Breast epithelium (tissue), 4 donors: ENCODE data around the gene ABI3BP. TPM values are rescaled to one million over a fixed set of nuclear protein-coding genes. Genes with fewer than 3 reads are reported as not detected.

ENCODE experiments used
- DNase-seq, 2 donors: peaks; one replicate each; pipeline ENCODE4 v3.0.0-alpha.2; 2019; ENCODE audit warnings: low spot score in 2 of 2
- H3K27ac ChIP-seq, 2 donors: fragments of 200-600 bp; sonication (generic) in 1 of 2; one replicate each; pipeline ENCODE4 v1.5.1; 2016 to 2019; ENCODE audit warnings: mild to moderate bottlenecking in 1 of 2
- H3K27me3 ChIP-seq, 2 donors: fragments of 200-600 bp; sonication (generic) in 1 of 2; one replicate each; pipeline versions ENCODE4 v1.5.1 to v1.6.0; 2017 to 2019; ENCODE audit warnings: control low read depth in 1 of 2, mild to moderate bottlenecking in 1 of 2
- H3K36me3 ChIP-seq: fragments of 200-600 bp; one replicate; pipeline ENCODE4 v1.5.1; 2019
- H3K4me1 ChIP-seq, 2 donors: fragments of 200-600 bp; sonication (generic); one replicate each; pipeline ENCODE4 v1.5.1; 2016 to 2019; ENCODE audit warnings: control low read depth in 1 of 2
- H3K4me3 ChIP-seq, 3 donors: fragments of 200-600 bp; sonication (generic); 1 replicate in 2 of 3; 2 replicates in 1 of 3; pipeline ENCODE4 v1.5.1; 2016 to 2019; ENCODE audit warnings: mild to moderate bottlenecking in 3 of 3, moderate library complexity in 2 of 3
- H3K9me3 ChIP-seq, 2 donors: fragments of 200-600 bp; sonication (generic) in 1 of 2; one replicate each; pipeline ENCODE4 v1.5.1; 2016 to 2019; ENCODE audit warnings: control low read depth in 1 of 2
- POLR2A ChIP-seq: fragments of 450-650 bp; IDR thresholded peaks from one replicate; pipeline ENCODE4 v1.6.1; 2016; ENCODE audit warnings: antibody characterized with exemption, mild to moderate bottlenecking, moderate library complexity
- POLR2AphosphoS5 ChIP-seq, 3 donors: sonication (generic); formaldehyde crosslinking; IDR thresholded peaks; one replicate each; pipeline ENCODE4 v1.6.1; 2017; ENCODE audit warnings: antibody characterized with exemption in 3 of 3
- intact Hi-C: fragments of 100-400 bp; cut with DNase I; formaldehyde crosslinking; loops from one replicate; pipeline ENCODE4 v1.15.1; 2023; ENCODE audit warnings: low total_unique reads
- total RNA-seq, 3 donors: library from RNA; depleted of rRNA; stranded (reverse); fragments of >200 nt; gene quantifications; one replicate each; pipeline ENCODE4 v1.1.0, GENCODE V29; 2016
- TF ChIP-seq, protein P1 (sequence below), 3 donors: fragments of 450-650 bp; IDR thresholded peaks; one replicate each; pipeline ENCODE4 v1.5.1; 2016 to 2017; ENCODE audit warnings: antibody characterized with exemption in 3 of 3, mild to moderate bottlenecking in 3 of 3, moderate library complexity in 3 of 3

Gene ABI3BP
- total RNA-seq, 3 donors from 2014 or later, result 17.4 to 170 (median 41.1) TPM

DNA sequence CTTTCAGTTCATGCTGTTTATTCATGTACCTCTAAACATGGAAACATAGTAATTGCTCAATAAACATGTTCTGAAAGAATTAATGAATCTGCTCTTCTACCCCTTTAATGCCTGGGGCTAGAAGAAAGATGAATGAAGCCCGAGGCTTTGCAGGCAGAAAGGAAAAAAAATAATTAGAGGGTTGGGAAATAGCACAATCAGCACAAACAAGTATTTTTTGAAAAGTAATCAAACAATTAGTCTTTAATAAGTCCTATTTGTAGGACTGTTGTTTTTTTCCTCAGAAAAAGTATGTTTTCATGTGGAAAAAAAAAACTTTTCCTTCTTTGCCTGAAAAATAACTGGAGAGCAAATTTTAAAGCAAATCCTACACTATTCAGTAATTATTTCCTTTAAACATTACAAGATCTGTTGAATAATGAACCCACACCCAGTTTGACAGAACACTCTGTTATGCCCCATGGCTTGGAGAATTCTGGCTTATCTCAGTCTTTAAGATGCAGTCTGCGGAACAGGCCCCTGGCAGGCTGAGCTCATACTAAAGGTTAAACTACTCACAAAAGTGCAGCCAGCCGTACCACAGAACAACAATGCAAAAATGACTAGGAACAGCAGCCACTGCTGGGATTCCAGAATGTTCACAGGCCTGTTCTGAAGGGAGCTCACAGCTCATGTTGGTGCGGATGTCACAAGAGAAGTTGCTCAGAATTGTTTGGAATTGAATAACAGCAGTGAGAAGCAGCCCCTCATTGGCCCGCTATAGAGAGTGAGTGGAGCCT is 79.2 kb downstream of the ABI3BP start:
- Histone ChIP-seq H3K27me3 (no peaks in the 10 kb centered on the region), H3K4me3 (no peak overlapping the region), H3K4me1 (no peaks in the 10 kb centered on the region), H3K9me3 (no peaks in the 10 kb centered on the region), H3K36me3 (no peaks in the 10 kb centered on the region), H3K27ac (no peak overlapping the region)
- no peak for DNase-seq
- TF ChIP-seq POLR2AphosphoS5 (IDR thresholded peaks at IDR 0.05), result no peak
- intact Hi-C loops, result loop anchor here (5.0 kb wide), 1 partner anchor 698 kb away; no protein-coding TSS in a partner anchor

- no peaks in the 10 kb centered on the region for H3K27me3 ChIP-seq
- no peaks in the 10 kb centered on the region for H3K4me1 ChIP-seq
- DNase-seq, result no peak
- H3K9me3 ChIP-seq, result no peaks in the 10 kb centered on the region
- no peaks in the 10 kb centered on the region for H3K36me3 ChIP-seq
- H3K4me3 ChIP-seq, result no peak overlapping the region
- intact Hi-C loops, result loop anchor here (5.0 kb wide), 1 partner anchor 699 kb away; no protein-coding TSS in a partner anchor
- TF ChIP-seq POLR2A, result no peak
- TF ChIP-seq, protein P1, sequence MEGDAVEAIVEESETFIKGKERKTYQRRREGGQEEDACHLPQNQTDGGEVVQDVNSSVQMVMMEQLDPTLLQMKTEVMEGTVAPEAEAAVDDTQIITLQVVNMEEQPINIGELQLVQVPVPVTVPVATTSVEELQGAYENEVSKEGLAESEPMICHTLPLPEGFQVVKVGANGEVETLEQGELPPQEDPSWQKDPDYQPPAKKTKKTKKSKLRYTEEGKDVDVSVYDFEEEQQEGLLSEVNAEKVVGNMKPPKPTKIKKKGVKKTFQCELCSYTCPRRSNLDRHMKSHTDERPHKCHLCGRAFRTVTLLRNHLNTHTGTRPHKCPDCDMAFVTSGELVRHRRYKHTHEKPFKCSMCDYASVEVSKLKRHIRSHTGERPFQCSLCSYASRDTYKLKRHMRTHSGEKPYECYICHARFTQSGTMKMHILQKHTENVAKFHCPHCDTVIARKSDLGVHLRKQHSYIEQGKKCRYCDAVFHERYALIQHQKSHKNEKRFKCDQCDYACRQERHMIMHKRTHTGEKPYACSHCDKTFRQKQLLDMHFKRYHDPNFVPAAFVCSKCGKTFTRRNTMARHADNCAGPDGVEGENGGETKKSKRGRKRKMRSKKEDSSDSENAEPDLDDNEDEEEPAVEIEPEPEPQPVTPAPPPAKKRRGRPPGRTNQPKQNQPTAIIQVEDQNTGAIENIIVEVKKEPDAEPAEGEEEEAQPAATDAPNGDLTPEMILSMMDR (IDR thresholded peaks at IDR 0.05), result no peak
- TF ChIP-seq POLR2AphosphoS5 (IDR thresholded peaks at IDR 0.05), result no peak
- H3K27ac ChIP-seq, result no peak overlapping the region
Observed at GRCh38 chr3:100912976-100913545, 80.2 kb downstream of the ABI3BP start.

DNA sequence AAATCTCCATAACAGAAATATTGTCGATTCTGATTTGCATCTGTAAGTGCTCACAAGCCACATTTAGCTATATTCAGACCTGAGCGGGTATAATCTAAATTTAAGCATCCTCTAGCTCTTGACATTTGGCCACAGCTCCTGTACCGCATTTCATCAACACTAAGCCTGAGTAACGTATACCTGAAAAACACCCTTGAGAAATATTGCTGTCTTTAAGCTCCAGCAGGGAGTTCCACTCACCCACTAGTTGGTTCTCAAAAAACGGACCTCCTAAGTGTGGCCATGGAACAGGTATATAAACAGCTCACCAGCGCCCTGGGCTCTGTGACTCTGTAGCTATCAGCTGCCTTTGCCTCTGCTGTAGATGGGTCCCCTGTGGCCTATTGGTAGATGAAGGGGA is 80.7 kb downstream of the ABI3BP start:
- no peak for DNase-seq
- intact Hi-C loops, result loop anchor here (5.0 kb wide), 1 partner anchor 700 kb away; no protein-coding TSS in a partner anchor
- TF ChIP-seq POLR2A, result no peak
- TF ChIP-seq POLR2AphosphoS5 (IDR thresholded peaks at IDR 0.05), result no peak
- TF ChIP-seq, protein P1 (IDR thresholded peaks at IDR 0.05), result no peak
- Histone ChIP-seq H3K27me3 (no peaks in the 10 kb centered on the region), H3K4me3 (no peak overlapping the region), H3K27ac (no peak overlapping the region), H3K9me3 (no peaks in the 10 kb centered on the region), H3K4me1 (no peaks in the 10 kb centered on the region), H3K36me3 (no peaks in the 10 kb centered on the region)

- no peaks in the 10 kb centered on the region for H3K9me3 ChIP-seq
- H3K4me3 ChIP-seq, result no peak overlapping the region
- no peaks in the 10 kb centered on the region for H3K27me3 ChIP-seq
- H3K4me1 ChIP-seq, result no peaks in the 10 kb centered on the region
- TF ChIP-seq POLR2A (no peak), POLR2AphosphoS5 (IDR thresholded peaks at IDR 0.05) (no peak)
- TF ChIP-seq, protein P1 (IDR thresholded peaks at IDR 0.05), result no peak
- H3K36me3 ChIP-seq, result no peaks in the 10 kb centered on the region
- intact Hi-C loops, result loop anchor here (5.0 kb wide), 1 partner anchor 700 kb away; no protein-coding TSS in a partner anchor
- H3K27ac ChIP-seq, result no peak overlapping the region
- DNase-seq, result no peak
Observed at GRCh38 chr3:100911956-100912355, 81.3 kb downstream of the ABI3BP start.

GRCh38 chr3:100910986-100911385 is 82.2 kb downstream of the ABI3BP start:
- intact Hi-C loops, result loop anchor here (5.0 kb wide), 1 partner anchor 701 kb away; no protein-coding TSS in a partner anchor
- no peaks in the 10 kb centered on the region for H3K4me1 ChIP-seq
- H3K27ac ChIP-seq, result no peak overlapping the region
- no peak overlapping the region for H3K4me3 ChIP-seq
- no peak for DNase-seq
- no peaks in the 10 kb centered on the region for H3K27me3 ChIP-seq
- TF ChIP-seq, protein P1 (IDR thresholded peaks at IDR 0.05), result no peak
- TF ChIP-seq POLR2AphosphoS5 (IDR thresholded peaks at IDR 0.05) (no peak), POLR2A (no peak)
- no peaks in the 10 kb centered on the region for H3K9me3 ChIP-seq
- H3K36me3 ChIP-seq, result no peaks in the 10 kb centered on the region
